HEK293 (cell line): Measurements from ENCODE around the gene STK32C.

Experiments used
- CTCF ChIP-seq: fragments of 450-650 bp; formaldehyde crosslinking; IDR thresholded peaks from 2 replicates; pipeline ENCODE4 v1.5.1; 2016; ENCODE audit warnings: missing biosample characterization, missing genetic modification characterization
- MEIS1 ChIP-seq: sonication (generic); formaldehyde crosslinking; IDR thresholded peaks from 2 replicates; pipeline ENCODE4 v1.8.1; 2022; ENCODE audit warnings: missing genetic modification reagents, mild to moderate bottlenecking, borderline replicate concordance
- SP7 ChIP-seq: fragments of 450-650 bp; formaldehyde crosslinking; IDR thresholded peaks from 2 replicates; pipeline ENCODE4 v1.5.1; 2016; ENCODE audit warnings: missing biosample characterization, missing genetic modification characterization
- TCF7L2 ChIP-seq: IDR thresholded peaks from 2 replicates; pipeline ENCODE4 v1.6.1; 2011; ENCODE audit warnings: low read depth, mild to moderate bottlenecking, inconsistent platforms, low read length, moderate library complexity, borderline replicate concordance
- YY1 ChIP-seq: fragments of 450-650 bp; formaldehyde crosslinking; IDR thresholded peaks from 2 replicates; pipeline ENCODE4 v1.5.1; 2018; ENCODE audit warnings: missing biosample characterization, missing genetic modification characterization
- ZNF140 ChIP-seq: fragments of 450-650 bp; formaldehyde crosslinking; IDR thresholded peaks from 2 replicates; pipeline ENCODE4 v1.5.1; 2016; ENCODE audit warnings: missing biosample characterization, missing genetic modification characterization
- ZNF341 ChIP-seq: fragments of 450-650 bp; formaldehyde crosslinking; IDR thresholded peaks from 2 replicates; pipeline ENCODE4; 2016; ENCODE audit warnings: low read depth, missing biosample characterization, missing genetic modification characterization
- ZNF423 ChIP-seq: fragments of 450-650 bp; formaldehyde crosslinking; IDR thresholded peaks from 2 replicates; pipeline ENCODE4 v1.5.1; 2016; ENCODE audit warnings: missing biosample characterization, missing genetic modification characterization
- ZNF548 ChIP-seq: fragments of 450-650 bp; formaldehyde crosslinking; IDR thresholded peaks from 2 replicates; pipeline ENCODE4 v1.5.1; 2016; ENCODE audit warnings: missing biosample characterization, missing genetic modification characterization
- ZNF621 ChIP-seq: fragments of 450-650 bp; formaldehyde crosslinking; IDR thresholded peaks from 2 replicates; pipeline ENCODE4 v1.5.1; 2017; ENCODE audit warnings: missing biosample characterization, missing genetic modification characterization
- ZNF670 ChIP-seq: fragments of 450-650 bp; formaldehyde crosslinking; IDR thresholded peaks from 2 replicates; pipeline ENCODE4 v1.5.1; 2016; ENCODE audit warnings: missing biosample characterization, missing genetic modification characterization, low read depth
- ZNF776 ChIP-seq: fragments of 450-650 bp; formaldehyde crosslinking; IDR thresholded peaks from 2 replicates; pipeline ENCODE4 v1.5.0; 2017; ENCODE audit warnings: missing biosample characterization, missing genetic modification characterization, borderline replicate concordance
- ZSCAN23 ChIP-seq: fragments of 450-650 bp; formaldehyde crosslinking; IDR thresholded peaks from 2 replicates; pipeline ENCODE4 v1.5.1; 2016; ENCODE audit warnings: missing biosample characterization, missing genetic modification characterization
- TF ChIP-seq, protein P1 (sequence below): fragments of 450-650 bp; formaldehyde crosslinking; IDR thresholded peaks from 2 replicates; pipeline ENCODE4 v1.5.1; 2016; ENCODE audit warnings: missing biosample characterization, missing genetic modification characterization, borderline replicate concordance

DNA sequence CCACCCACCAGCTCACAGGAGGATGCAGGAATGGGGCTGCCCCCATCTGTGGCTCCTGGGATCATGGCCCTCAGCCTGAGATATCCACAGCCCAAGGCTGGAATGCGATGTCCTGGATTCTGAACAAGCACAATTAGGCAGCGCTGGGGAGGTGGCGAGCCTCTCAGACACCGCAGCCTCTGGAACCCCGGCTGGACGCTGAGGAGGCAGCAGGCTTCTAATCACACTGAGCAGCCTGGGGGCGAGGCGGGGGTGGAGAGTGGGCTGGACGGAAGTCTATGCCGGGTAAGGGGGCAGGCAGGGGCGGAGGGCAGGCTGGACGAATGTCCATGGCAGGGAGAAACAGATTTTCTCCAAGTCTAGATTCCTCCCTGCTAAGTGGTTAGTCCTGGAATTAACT is 64.6 kb downstream of the STK32C start:
- no peak for TF ChIP-seq ZSCAN23 (tag by site-specific recombination)
- TF ChIP-seq CTCF (tag by site-specific recombination) = no peak
- no peak for TF ChIP-seq ZNF621
- no peak for TF ChIP-seq ZNF140 (tag by site-specific recombination)
- no peak for TF ChIP-seq SP7
- TF ChIP-seq MEIS1 (CRISPR knock-in tag) = no peak
- TF ChIP-seq ZNF423 (tag by site-specific recombination) = no peak
- no peak for TF ChIP-seq ZNF670 (tag by site-specific recombination)
- no peak for TF ChIP-seq YY1
- TF ChIP-seq ZNF776 (tag by site-specific recombination) = no peak
- TF ChIP-seq ZNF548 (tag by site-specific recombination) = no peak
- TF ChIP-seq, protein P1, sequence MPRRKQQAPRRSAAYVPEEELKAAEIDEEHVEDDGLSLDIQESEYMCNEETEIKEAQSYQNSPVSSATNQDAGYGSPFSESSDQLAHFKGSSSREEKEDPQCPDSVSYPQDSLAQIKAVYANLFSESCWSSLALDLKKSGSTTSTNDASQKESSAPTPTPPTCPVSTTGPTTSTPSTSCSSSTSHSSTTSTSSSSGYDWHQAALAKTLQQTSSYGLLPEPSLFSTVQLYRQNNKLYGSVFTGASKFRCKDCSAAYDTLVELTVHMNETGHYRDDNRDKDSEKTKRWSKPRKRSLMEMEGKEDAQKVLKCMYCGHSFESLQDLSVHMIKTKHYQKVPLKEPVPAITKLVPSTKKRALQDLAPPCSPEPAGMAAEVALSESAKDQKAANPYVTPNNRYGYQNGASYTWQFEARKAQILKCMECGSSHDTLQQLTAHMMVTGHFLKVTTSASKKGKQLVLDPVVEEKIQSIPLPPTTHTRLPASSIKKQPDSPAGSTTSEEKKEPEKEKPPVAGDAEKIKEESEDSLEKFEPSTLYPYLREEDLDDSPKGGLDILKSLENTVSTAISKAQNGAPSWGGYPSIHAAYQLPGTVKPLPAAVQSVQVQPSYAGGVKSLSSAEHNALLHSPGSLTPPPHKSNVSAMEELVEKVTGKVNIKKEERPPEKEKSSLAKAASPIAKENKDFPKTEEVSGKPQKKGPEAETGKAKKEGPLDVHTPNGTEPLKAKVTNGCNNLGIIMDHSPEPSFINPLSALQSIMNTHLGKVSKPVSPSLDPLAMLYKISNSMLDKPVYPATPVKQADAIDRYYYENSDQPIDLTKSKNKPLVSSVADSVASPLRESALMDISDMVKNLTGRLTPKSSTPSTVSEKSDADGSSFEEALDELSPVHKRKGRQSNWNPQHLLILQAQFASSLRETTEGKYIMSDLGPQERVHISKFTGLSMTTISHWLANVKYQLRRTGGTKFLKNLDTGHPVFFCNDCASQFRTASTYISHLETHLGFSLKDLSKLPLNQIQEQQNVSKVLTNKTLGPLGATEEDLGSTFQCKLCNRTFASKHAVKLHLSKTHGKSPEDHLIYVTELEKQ (tag by site-specific recombination) = no peak
- no peak for TF ChIP-seq ZNF341 (tag by site-specific recombination)
- no peak for TF ChIP-seq TCF7L2
